Neural cell (in vitro differentiated cells): ENCODE measurements around the gene NUBPL. TPM values are rescaled to one million over a fixed set of nuclear protein-coding genes. Genes with fewer than 3 reads are reported as not detected.

Source experiments
- H2AFZ ChIP-seq: fragments of 200-600, 300-800 bp; sonication (generic), shearing (Covaris generic); 2 replicates; pipeline ENCODE4 v1.6.0; 2014; ENCODE audit warnings: low read depth, mild to moderate bottlenecking, antibody characterized with exemption, low read length, moderate library complexity
- H3F3A ChIP-seq: fragments of 200-600 bp; shearing (Covaris generic); 2 replicates; pipeline ENCODE4 v1.6.1; 2016; ENCODE audit warnings: mild to moderate bottlenecking, moderate library complexity, mixed read lengths, antibody characterized with exemption, low read length; ENCODE audit not compliant: insufficient read depth, poor library complexity, severe bottlenecking
- H3K27ac ChIP-seq: fragments of 200-600, 300-800 bp; sonication (generic), shearing (Covaris generic); 2 replicates; pipeline ENCODE4 v1.5.1; 2014; ENCODE audit warnings: mild to moderate bottlenecking, low read length, moderate library complexity
- H3K27me3 ChIP-seq: fragments of 300-800, 200-600 bp; sonication (generic), shearing (Covaris generic); 2 replicates; pipeline ENCODE4 v1.6.0; 2014; ENCODE audit warnings: mild to moderate bottlenecking, low read depth, low read length, moderate library complexity; ENCODE audit not compliant: insufficient read depth
- H3K36me3 ChIP-seq: fragments of 300-800, 200-600 bp; sonication (generic), shearing (Covaris generic); 2 replicates; pipeline ENCODE4 v1.5.1; 2014; ENCODE audit warnings: mild to moderate bottlenecking, antibody characterized with exemption, low read length, moderate library complexity; ENCODE audit not compliant: insufficient read depth
- H3K4me2 ChIP-seq: fragments of 300-800, 200-600 bp; sonication (generic), shearing (Covaris generic); 2 replicates; pipeline ENCODE4 v1.6.0; 2014; ENCODE audit warnings: mild to moderate bottlenecking, low read length
- H3K4me3 ChIP-seq: fragments of 300-800, 200-600 bp; sonication (generic), shearing (Covaris generic); 2 replicates; pipeline ENCODE4 v1.5.1; 2014; ENCODE audit warnings: mild to moderate bottlenecking, low read length, moderate library complexity
- H3K79me2 ChIP-seq: fragments of 200-600 bp; shearing (Covaris generic); replicated peaks from 2 replicates; pipeline ENCODE4 v1.6.0; 2014; ENCODE audit warnings: mild to moderate bottlenecking, low read length, moderate library complexity; ENCODE audit not compliant: insufficient read depth
- H3K9ac ChIP-seq: fragments of 300-800, 200-600 bp; sonication (generic), shearing (Covaris generic); 2 replicates; pipeline ENCODE4 v1.6.1; 2016; ENCODE audit warnings: mild to moderate bottlenecking, low read length, mixed read lengths
- H3K9me2 ChIP-seq: fragments of 200-600 bp; shearing (Covaris generic); 2 replicates; pipeline ENCODE4 v1.6.1; 2016; ENCODE audit warnings: mild to moderate bottlenecking, low read length, mixed read lengths; ENCODE audit not compliant: insufficient read depth
- H3K9me3 ChIP-seq: fragments of 200-600, 300-800 bp; sonication (generic), shearing (Covaris generic); 2 replicates; pipeline ENCODE4 v1.6.1; 2016; ENCODE audit warnings: mild to moderate bottlenecking, mixed run types, low read length, moderate library complexity, mixed read lengths
- H4K20me1 ChIP-seq: fragments of 200-600 bp; shearing (Covaris generic); 2 replicates; pipeline ENCODE4 v1.6.1; 2016; ENCODE audit warnings: mild to moderate bottlenecking, mixed run types; ENCODE audit not compliant: insufficient read depth
- CTCF ChIP-seq: fragments of 450-650 bp; IDR thresholded peaks from 2 replicates; pipeline ENCODE4 v1.5.1; 2014; ENCODE audit warnings: antibody characterized with exemption, mild to moderate bottlenecking, moderate library complexity; ENCODE audit not compliant: poor library complexity, severe bottlenecking
- EP300 ChIP-seq: fragments of 450-650 bp; conservative IDR thresholded peaks from 2 replicates; pipeline ENCODE4 v1.6.1; 2014; ENCODE audit warnings: antibody characterized with exemption, mild to moderate bottlenecking, moderate library complexity; ENCODE audit not compliant: poor library complexity, severe bottlenecking
- EZH2 ChIP-seq: fragments of 200-600, 300-800 bp; shearing (Covaris generic), sonication (generic); IDR thresholded peaks from 2 replicates; pipeline ENCODE4 v1.6.1; 2014; ENCODE audit warnings: antibody characterized with exemption, low read length, borderline replicate concordance, mild to moderate bottlenecking; ENCODE audit not compliant: insufficient read depth, poor library complexity, severe bottlenecking
- MXI1 ChIP-seq: fragments of 450-650 bp; conservative IDR thresholded peaks from 2 replicates; pipeline ENCODE4 v1.6.1; 2014; ENCODE audit warnings: antibody characterized with exemption, mild to moderate bottlenecking; ENCODE audit not compliant: poor library complexity, severe bottlenecking
- POLR2AphosphoS5 ChIP-seq: IDR thresholded peaks from 2 replicates; pipeline ENCODE4 v1.6.1; 2012
- RAD21 ChIP-seq: fragments of 450-650 bp; conservative IDR thresholded peaks from 2 replicates; pipeline ENCODE4 v1.6.1; 2014; ENCODE audit warnings: antibody characterized with exemption, mild to moderate bottlenecking, moderate library complexity
- REST ChIP-seq: IDR thresholded peaks from 2 replicates; pipeline ENCODE4 v1.6.1; 2012; ENCODE audit warnings: borderline replicate concordance
- SMC3 ChIP-seq: fragments of 450-650 bp; conservative IDR thresholded peaks from 2 replicates; pipeline ENCODE4 v1.6.1; 2014; ENCODE audit warnings: antibody characterized with exemption, mild to moderate bottlenecking, moderate library complexity; ENCODE audit not compliant: poor library complexity
- TAF1 ChIP-seq: IDR thresholded peaks from 2 replicates; pipeline ENCODE4 v1.6.1; 2012; ENCODE audit warnings: low read depth
- polyA plus RNA-seq: library from polyadenylated mRNA; depleted of rRNA; stranded (reverse); fragments of >200 nt; gene quantifications from 2 replicates; pipeline ENCODE4 v1.2.3, GENCODE V29; 2014

The NUBPL gene
- polyA plus RNA-seq, 1 donor from 2014 or later: 3.1 TPM

GRCh38 chr14:31527546-31527945 lies 33.7 kb upstream of the NUBPL start:
- Histone ChIP-seq H3F3A (no peaks in the 10 kb centered on the region), H3K4me2 (no peak overlapping the region), H4K20me1 (no peaks in the 10 kb centered on the region), H3K36me3 (no peaks in the 10 kb centered on the region), H3K79me2 (no peaks in the 10 kb centered on the region), H2AFZ (no peak overlapping the region), H3K9me2 (no peaks in the 10 kb centered on the region), H3K27ac (no peak overlapping the region), H3K9me3 (no peaks in the 10 kb centered on the region), H3K9ac (no peak overlapping the region), H3K27me3 (no peaks in the 10 kb centered on the region), H3K4me3 (no peak overlapping the region)
- TF ChIP-seq RAD21 (no peak), EP300 (no peak), CTCF (no peak), SMC3 (no peak), REST (no peak), TAF1 (no peak), MXI1 (no peak), EZH2 (no peak), POLR2AphosphoS5 (no peak)

GRCh38 chr14:31529053-31529452 lies 32.2 kb upstream of the NUBPL start:
- no peak overlapping the region for H3K27ac ChIP-seq
- H3K4me3 ChIP-seq: no peak overlapping the region
- no peak for TF ChIP-seq MXI1
- TF ChIP-seq EZH2: no peak
- no peak for TF ChIP-seq SMC3
- no peak for TF ChIP-seq CTCF
- TF ChIP-seq TAF1: no peak
- no peak for TF ChIP-seq RAD21
- no peak for TF ChIP-seq REST
- no peak for TF ChIP-seq POLR2AphosphoS5

More at GRCh38 chr14:31529053-31529452, 32.2 kb upstream of the NUBPL start:
- no peaks in the 10 kb centered on the region for H3F3A ChIP-seq
- no peaks in the 10 kb centered on the region for H3K27me3 ChIP-seq
- H3K9ac ChIP-seq: no peak overlapping the region
- H4K20me1 ChIP-seq: no peaks in the 10 kb centered on the region
- no peaks in the 10 kb centered on the region for H3K36me3 ChIP-seq
- H3K4me2 ChIP-seq: no peak overlapping the region
- no peaks in the 10 kb centered on the region for H3K9me3 ChIP-seq
- H3K79me2 ChIP-seq: no peaks in the 10 kb centered on the region
- H3K9me2 ChIP-seq: no peaks in the 10 kb centered on the region
- no peak overlapping the region for H2AFZ ChIP-seq
